GM23338 (cell line): ENCODE results near the gene NR2C2AP.

Experiments used
- CREB1 ChIP-seq: fragments of 250-450 bp; sonication (Bioruptor Pico); IDR thresholded peaks from 2 replicates; pipeline ENCODE4 v1.5.0; 2020; ENCODE audit warnings: low read depth, mild to moderate bottlenecking, moderate library complexity
- EZH2 ChIP-seq: fragments of 200-600 bp; sonication (generic); IDR thresholded peaks from one replicate; pipeline ENCODE4 v1.8.0; 2017; ENCODE audit warnings: antibody characterized with exemption, mild to moderate bottlenecking, low read depth; ENCODE audit not compliant: unreplicated experiment
- EZH2phosphoT487 ChIP-seq: fragments of 200-600 bp; sonication (generic); IDR thresholded peaks from one replicate; pipeline ENCODE4 v1.8.1; 2018; ENCODE audit warnings: antibody characterized with exemption; ENCODE audit not compliant: unreplicated experiment
- JUNB ChIP-seq: IDR thresholded peaks from one replicate; pipeline ENCODE4 v1.6.1; 2016; ENCODE audit warnings: antibody characterized with exemption; ENCODE audit not compliant: unreplicated experiment
- NANOG ChIP-seq: IDR thresholded peaks from 2 replicates; pipeline ENCODE4 v1.6.1; 2016; ENCODE audit warnings: antibody characterized with exemption, borderline replicate concordance
- POLR2AphosphoS5 ChIP-seq: IDR thresholded peaks from 2 replicates; pipeline ENCODE4 v1.6.1; 2016; ENCODE audit warnings: antibody characterized with exemption, low read depth
- ZNF331 ChIP-seq: fragments of 250-450 bp; sonication (Bioruptor Pico); IDR thresholded peaks from 2 replicates; pipeline ENCODE4 v1.5.0; 2020; ENCODE audit warnings: low read depth, mild to moderate bottlenecking, moderate library complexity
- TF ChIP-seq, protein P1 (sequence below), 2 experiments: fragments of 200-600 bp in 1 of 2; sonication (generic) in 1 of 2; conservative IDR thresholded peaks; 2 replicates each; pipeline versions ENCODE4 v1.5.1 to v1.6.1; 2016 to 2017; ENCODE audit warnings: antibody characterized with exemption in 2 of 2, low read depth in 2 of 2, mild to moderate bottlenecking in 2 of 2, moderate library complexity in 1 of 2
- TF ChIP-seq, protein P2 (sequence below): IDR thresholded peaks from one replicate; pipeline ENCODE4 v1.6.1; 2018; ENCODE audit warnings: antibody characterized with exemption; ENCODE audit not compliant: unreplicated experiment
- TF ChIP-seq, protein P3 (sequence below): IDR thresholded peaks from 2 replicates; pipeline ENCODE4 v1.6.1; 2016; ENCODE audit warnings: antibody characterized with exemption

DNA sequence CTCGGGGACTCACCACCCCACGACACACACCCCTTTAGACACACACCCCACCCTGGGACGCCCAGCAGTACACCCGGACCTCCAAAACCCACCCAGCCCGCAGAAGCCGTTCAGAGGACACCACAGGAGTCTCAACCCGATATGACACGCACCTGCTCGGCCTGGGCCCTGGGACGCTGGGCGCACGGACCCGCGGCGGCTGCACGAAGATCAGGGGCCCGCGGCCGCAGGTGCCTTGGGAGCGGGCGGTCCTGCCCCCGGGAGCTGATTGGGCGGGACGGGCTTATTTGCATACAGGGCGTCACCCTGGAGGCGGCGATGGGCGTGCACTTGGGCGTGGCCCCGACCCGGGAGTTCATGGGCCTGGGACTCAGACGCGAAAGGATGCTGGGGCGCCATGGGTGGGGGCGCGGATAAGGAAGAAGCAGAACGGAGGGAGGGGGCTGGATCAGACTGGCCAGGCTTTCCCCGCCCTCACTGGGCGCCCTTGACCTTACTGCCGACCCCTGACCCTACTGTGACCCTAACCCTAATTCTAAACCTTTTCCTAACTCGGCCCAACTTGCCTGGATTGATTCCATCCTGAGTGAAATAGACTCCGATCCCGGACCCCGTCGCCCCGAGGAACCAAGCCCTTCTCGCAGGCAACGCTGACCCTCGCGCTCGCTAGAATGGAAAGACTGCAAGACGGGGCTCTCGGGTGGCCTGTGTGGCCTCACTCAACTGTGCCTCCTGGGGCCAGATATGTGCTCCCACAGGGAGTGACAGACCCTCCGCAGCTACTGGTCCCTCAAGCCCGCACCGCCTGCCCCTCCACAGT is 33.0 kb downstream of the NR2C2AP start, which contains the start of gene MEF2B:
- TF ChIP-seq, protein P1, sequence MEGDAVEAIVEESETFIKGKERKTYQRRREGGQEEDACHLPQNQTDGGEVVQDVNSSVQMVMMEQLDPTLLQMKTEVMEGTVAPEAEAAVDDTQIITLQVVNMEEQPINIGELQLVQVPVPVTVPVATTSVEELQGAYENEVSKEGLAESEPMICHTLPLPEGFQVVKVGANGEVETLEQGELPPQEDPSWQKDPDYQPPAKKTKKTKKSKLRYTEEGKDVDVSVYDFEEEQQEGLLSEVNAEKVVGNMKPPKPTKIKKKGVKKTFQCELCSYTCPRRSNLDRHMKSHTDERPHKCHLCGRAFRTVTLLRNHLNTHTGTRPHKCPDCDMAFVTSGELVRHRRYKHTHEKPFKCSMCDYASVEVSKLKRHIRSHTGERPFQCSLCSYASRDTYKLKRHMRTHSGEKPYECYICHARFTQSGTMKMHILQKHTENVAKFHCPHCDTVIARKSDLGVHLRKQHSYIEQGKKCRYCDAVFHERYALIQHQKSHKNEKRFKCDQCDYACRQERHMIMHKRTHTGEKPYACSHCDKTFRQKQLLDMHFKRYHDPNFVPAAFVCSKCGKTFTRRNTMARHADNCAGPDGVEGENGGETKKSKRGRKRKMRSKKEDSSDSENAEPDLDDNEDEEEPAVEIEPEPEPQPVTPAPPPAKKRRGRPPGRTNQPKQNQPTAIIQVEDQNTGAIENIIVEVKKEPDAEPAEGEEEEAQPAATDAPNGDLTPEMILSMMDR (conservative IDR thresholded peaks at IDR 0.05; ENCODE audit: low read depth in 2 of 2): no peak
- TF ChIP-seq POLR2AphosphoS5 (peak; percentile 92), EZH2 (no peak), JUNB (no peak), ZNF331 (no peak), NANOG (no peak), CREB1 (CRISPR knock-in tag) (no peak), EZH2phosphoT487 (no peak)
- TF ChIP-seq, protein P2, sequence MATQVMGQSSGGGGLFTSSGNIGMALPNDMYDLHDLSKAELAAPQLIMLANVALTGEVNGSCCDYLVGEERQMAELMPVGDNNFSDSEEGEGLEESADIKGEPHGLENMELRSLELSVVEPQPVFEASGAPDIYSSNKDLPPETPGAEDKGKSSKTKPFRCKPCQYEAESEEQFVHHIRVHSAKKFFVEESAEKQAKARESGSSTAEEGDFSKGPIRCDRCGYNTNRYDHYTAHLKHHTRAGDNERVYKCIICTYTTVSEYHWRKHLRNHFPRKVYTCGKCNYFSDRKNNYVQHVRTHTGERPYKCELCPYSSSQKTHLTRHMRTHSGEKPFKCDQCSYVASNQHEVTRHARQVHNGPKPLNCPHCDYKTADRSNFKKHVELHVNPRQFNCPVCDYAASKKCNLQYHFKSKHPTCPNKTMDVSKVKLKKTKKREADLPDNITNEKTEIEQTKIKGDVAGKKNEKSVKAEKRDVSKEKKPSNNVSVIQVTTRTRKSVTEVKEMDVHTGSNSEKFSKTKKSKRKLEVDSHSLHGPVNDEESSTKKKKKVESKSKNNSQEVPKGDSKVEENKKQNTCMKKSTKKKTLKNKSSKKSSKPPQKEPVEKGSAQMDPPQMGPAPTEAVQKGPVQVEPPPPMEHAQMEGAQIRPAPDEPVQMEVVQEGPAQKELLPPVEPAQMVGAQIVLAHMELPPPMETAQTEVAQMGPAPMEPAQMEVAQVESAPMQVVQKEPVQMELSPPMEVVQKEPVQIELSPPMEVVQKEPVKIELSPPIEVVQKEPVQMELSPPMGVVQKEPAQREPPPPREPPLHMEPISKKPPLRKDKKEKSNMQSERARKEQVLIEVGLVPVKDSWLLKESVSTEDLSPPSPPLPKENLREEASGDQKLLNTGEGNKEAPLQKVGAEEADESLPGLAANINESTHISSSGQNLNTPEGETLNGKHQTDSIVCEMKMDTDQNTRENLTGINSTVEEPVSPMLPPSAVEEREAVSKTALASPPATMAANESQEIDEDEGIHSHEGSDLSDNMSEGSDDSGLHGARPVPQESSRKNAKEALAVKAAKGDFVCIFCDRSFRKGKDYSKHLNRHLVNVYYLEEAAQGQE: no peak
- TF ChIP-seq, protein P3, sequence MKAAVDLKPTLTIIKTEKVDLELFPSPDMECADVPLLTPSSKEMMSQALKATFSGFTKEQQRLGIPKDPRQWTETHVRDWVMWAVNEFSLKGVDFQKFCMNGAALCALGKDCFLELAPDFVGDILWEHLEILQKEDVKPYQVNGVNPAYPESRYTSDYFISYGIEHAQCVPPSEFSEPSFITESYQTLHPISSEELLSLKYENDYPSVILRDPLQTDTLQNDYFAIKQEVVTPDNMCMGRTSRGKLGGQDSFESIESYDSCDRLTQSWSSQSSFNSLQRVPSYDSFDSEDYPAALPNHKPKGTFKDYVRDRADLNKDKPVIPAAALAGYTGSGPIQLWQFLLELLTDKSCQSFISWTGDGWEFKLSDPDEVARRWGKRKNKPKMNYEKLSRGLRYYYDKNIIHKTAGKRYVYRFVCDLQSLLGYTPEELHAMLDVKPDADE: no peak
